GM21619 (cell line): ENCODE data around the gene BCAS3.

ENCODE experiments used
- ATAC-seq: cut with Tn5 transposase; IDR thresholded peaks from one replicate; pipeline ENCODE4 v1.9.1; 2021; ENCODE audit not compliant: unreplicated experiment

Gene BCAS3

GRCh38 chr17:61402978-61403800 is 725.5 kb downstream of the BCAS3 start:
- ATAC-seq: no peak

- no peak for ATAC-seq
Measured at GRCh38 chr17:61403801-61404662, 726.4 kb downstream of the BCAS3 start.

GRCh38 chr17:61404663-61404912 is 726.9 kb downstream of the BCAS3 start:
- ATAC-seq: no peak

GRCh38 chr17:61404913-61405685 is 727.4 kb downstream of the BCAS3 start:
- ATAC-seq: no peak

- no peak for ATAC-seq
Measured at GRCh38 chr17:61405686-61406536, 728.3 kb downstream of the BCAS3 start.

GRCh38 chr17:61406537-61406845 is 728.8 kb downstream of the BCAS3 start:
- no peak for ATAC-seq

GRCh38 chr17:61406971-61407911 is 729.6 kb downstream of the BCAS3 start:
- no peak for ATAC-seq

- ATAC-seq: no peak
Measured at GRCh38 chr17:61408151-61409041, 730.7 kb downstream of the BCAS3 start.

- no peak for ATAC-seq
Measured at GRCh38 chr17:61409301-61410112, 731.9 kb downstream of the BCAS3 start.

- no peak for ATAC-seq
Measured at GRCh38 chr17:61410141-61411010, 732.7 kb downstream of the BCAS3 start.

- no peak for ATAC-seq
Measured at GRCh38 chr17:61411011-61411260, 733.3 kb downstream of the BCAS3 start.

GRCh38 chr17:61411261-61412142 is 733.9 kb downstream of the BCAS3 start:
- peak; percentile 8 for ATAC-seq

GRCh38 chr17:61412143-61412859 is 734.6 kb downstream of the BCAS3 start:
- peak; percentile 63 for ATAC-seq

GRCh38 chr17:61412860-61413660 is 735.4 kb downstream of the BCAS3 start:
- ATAC-seq: no peak

GRCh38 chr17:61413661-61414126 is 736.0 kb downstream of the BCAS3 start:
- ATAC-seq: no peak
